Glutamatergic neuron (in vitro differentiated cells): Measurements from ENCODE around the gene HNF4A. TPM values are rescaled to one million over a fixed set of nuclear protein-coding genes. Genes with fewer than 3 reads are reported as not detected.

Source experiments
- DNase-seq: peaks from one replicate; pipeline ENCODE4 v3.0.0; 2022
- H3K27ac Mint-ChIP-seq: one replicate; pipeline ENCODE4 v1.8.0; 2020; ENCODE audit warnings: mild to moderate bottlenecking, mixed read lengths, inconsistent platforms; ENCODE audit not compliant: unreplicated experiment
- H3K27me3 Mint-ChIP-seq: one replicate; pipeline ENCODE4 v1.8.0; 2020; ENCODE audit warnings: mild to moderate bottlenecking, moderate library complexity, mixed read lengths, inconsistent platforms; ENCODE audit not compliant: unreplicated experiment
- H3K36me3 Mint-ChIP-seq: one replicate; pipeline ENCODE4 v1.8.0; 2020; ENCODE audit warnings: mild to moderate bottlenecking, mixed read lengths, inconsistent platforms; ENCODE audit not compliant: unreplicated experiment
- H3K4me1 Mint-ChIP-seq: one replicate; pipeline ENCODE4 v1.8.0; 2020; ENCODE audit warnings: mild to moderate bottlenecking, low read depth, mixed read lengths, inconsistent platforms; ENCODE audit not compliant: unreplicated experiment
- H3K4me3 Mint-ChIP-seq: one replicate; pipeline ENCODE4 v1.8.0; 2020; ENCODE audit warnings: mild to moderate bottlenecking, mixed read lengths, inconsistent platforms; ENCODE audit not compliant: unreplicated experiment
- H3K9me3 Mint-ChIP-seq: one replicate; pipeline ENCODE4 v1.8.0; 2020; ENCODE audit warnings: mild to moderate bottlenecking, moderate library complexity, mixed read lengths, inconsistent platforms; ENCODE audit not compliant: unreplicated experiment
- CTCF ChIP-seq: fragments of 200-600 bp; sonication (generic); IDR thresholded peaks from one replicate; pipeline ENCODE4 v1.5.0; 2021; ENCODE audit not compliant: partially characterized antibody, unreplicated experiment
- total RNA-seq: library from RNA; stranded (reverse); fragmentation: NEBNext Ultra II Directional; extraction: Animal tissue kit (Norgen Biotek cat#: 25700); gene quantifications from one replicate; pipeline ENCODE4 v1.2.1, GENCODE V29; 2021; ENCODE audit not compliant: unreplicated experiment

HNF4A gene
- total RNA-seq, 1 donor from 2014 or later = not detected

DNA sequence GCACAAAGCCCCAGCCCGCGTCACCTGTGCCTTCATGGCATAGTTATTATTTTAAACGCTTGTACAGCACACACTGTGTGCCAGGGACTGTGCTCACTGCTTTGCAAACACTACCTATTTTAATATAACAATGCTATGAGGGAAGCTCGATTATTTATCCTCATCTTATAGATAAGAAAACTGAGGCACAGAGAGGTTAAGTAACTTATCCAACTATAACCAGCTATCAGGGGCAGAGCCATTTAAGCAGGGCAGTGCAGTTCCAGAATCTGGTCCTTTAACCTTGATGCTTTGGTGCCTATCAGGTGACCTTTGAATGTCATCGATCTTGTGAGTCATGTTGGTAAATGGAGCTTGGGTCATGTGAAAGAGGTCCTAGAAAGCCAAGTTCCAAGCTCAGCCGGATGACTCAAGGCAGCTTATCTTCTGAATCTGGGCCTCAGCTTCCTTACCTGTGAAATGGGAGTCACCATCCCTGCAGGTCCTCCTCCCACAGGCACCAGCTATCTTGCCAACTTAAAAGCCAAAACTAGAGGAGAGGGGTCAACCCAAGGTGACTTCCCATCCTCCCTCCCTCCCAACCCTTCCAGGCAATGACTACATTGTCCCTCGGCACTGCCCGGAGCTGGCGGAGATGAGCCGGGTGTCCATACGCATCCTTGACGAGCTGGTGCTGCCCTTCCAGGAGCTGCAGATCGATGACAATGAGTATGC is 63.8 kb downstream of the HNF4A start:
- DNase-seq = no peak
- TF ChIP-seq CTCF = no peak
- Mint-ChIP-seq H3K27ac (no peak overlapping the region), H3K27me3 (no peaks in the 10 kb centered on the region), H3K4me1 (no peaks in the 10 kb centered on the region), H3K9me3 (peaks cover 2% of the 10 kb centered on the region), H3K4me3 (no peak overlapping the region), H3K36me3 (no peaks in the 10 kb centered on the region)

DNA sequence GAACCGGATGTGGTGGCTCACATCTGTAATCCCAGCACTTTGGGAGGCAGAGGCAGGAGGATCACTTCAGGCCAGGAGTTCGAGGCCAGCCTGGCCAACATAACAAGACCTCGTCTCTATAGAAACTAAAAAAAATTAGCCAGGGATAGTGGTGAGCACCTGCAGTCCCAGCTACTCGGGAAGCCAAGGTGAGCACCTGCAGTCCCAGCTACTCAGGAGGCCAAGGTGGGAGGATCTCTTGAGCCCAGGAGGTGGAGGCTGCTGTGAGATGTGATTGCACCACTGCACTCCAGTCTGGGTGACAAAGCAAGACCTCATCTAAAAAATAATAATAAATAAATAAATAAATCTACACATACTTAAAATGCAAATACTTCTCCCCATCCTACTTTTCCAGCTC is 65.0 kb downstream of the HNF4A start:
- Mint-ChIP-seq H3K9me3 (no peaks in the 10 kb centered on the region), H3K4me1 (no peaks in the 10 kb centered on the region), H3K4me3 (no peak overlapping the region), H3K27me3 (no peaks in the 10 kb centered on the region), H3K36me3 (no peaks in the 10 kb centered on the region), H3K27ac (no peak overlapping the region)
- no peak for DNase-seq
- TF ChIP-seq CTCF = no peak

DNA sequence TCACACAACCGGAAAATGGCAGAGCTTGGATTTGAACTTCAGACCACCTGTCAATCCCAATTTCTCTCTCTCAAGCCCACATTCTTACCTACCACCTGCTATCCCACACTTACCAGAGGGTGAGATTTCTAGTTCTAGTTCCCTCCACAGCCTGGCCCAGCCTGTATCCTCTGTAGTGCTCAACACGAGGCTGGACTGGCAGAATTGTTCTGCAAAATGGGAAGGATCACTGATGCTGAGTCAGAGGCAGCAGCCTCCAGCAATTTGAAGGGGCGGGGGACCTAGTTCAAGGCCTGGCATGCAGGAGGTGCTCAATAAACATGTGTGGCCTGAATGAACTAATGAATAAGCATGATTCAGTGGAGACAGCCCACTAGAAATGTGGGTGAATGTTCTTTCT is 66.6 kb downstream of the HNF4A start:
- no peak for DNase-seq
- no peaks in the 10 kb centered on the region for H3K4me1 Mint-ChIP-seq
- H3K9me3 Mint-ChIP-seq = no peaks in the 10 kb centered on the region
- no peaks in the 10 kb centered on the region for H3K36me3 Mint-ChIP-seq
- no peaks in the 10 kb centered on the region for H3K27me3 Mint-ChIP-seq
- no peak overlapping the region for H3K4me3 Mint-ChIP-seq
- no peak overlapping the region for H3K27ac Mint-ChIP-seq
- TF ChIP-seq CTCF = no peak

DNA sequence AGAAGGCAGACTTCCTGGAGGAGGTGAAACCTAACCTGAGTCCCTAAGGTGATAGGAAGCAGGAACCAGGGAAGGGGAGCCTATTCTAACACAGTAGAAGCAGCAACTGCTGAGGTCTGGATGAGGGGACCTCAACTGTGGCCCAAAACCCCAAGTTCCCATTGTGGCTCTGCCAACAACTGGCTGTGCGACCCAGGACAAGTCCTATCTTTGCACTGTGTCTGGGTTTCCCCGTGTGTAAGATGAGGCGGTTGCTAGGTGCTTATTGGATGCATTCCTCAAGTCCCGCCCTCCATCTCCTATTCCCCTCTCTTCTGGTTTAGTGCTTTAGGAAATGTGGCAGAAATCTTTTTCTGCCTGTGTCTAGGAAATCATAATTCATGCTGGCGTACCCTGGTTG is 68.0 kb downstream of the HNF4A start:
- DNase-seq = no peak
- Mint-ChIP-seq H3K27ac (no peak overlapping the region), H3K27me3 (peaks cover 6% of the 10 kb centered on the region), H3K4me1 (no peaks in the 10 kb centered on the region), H3K4me3 (no peak overlapping the region), H3K9me3 (no peaks in the 10 kb centered on the region), H3K36me3 (no peaks in the 10 kb centered on the region)
- TF ChIP-seq CTCF = no peak

- H3K4me3 Mint-ChIP-seq = no peak overlapping the region
- H3K9me3 Mint-ChIP-seq = no peaks in the 10 kb centered on the region
- no peak overlapping the region for H3K27ac Mint-ChIP-seq
- no peak for DNase-seq
- H3K36me3 Mint-ChIP-seq = no peaks in the 10 kb centered on the region
- peaks cover 6% of the 10 kb centered on the region for H3K27me3 Mint-ChIP-seq
- no peaks in the 10 kb centered on the region for H3K4me1 Mint-ChIP-seq
- no peak for TF ChIP-seq CTCF
These were observed 68.6 kb downstream of the HNF4A start for GRCh38 chr20:44424039-44424495.
